Hepatic stellate cell (primary cell): Measurements from ENCODE around the gene TRAPPC4.

Experiments
- DNase-seq: peaks from one replicate; pipeline ENCODE4 v3.0.0; 2011; ENCODE audit warnings: low spot score

TRAPPC4 gene

GRCh38 chr11:119067371-119068222 lies 49.0 kb downstream of the TRAPPC4 start, which contains the start of gene VPS11:
Gene VPS11 (plus strand): TSS chr11:119067818. CDS start chr11:119067824, 6 bp downstream.
- DNase-seq = peak; percentile 99
